GM21786 (cell line): ENCODE measurements around the gene ATG9A.
"Not testable (repeated sequence)": the region's sequence is repeated elsewhere in the genome, so short reads cannot be mapped to it uniquely, and the experiment has no call there.

Experiments used
- ATAC-seq: cut with Tn5 transposase; IDR thresholded peaks from one replicate; pipeline ENCODE4 v1.9.1; 2021; ENCODE audit not compliant: unreplicated experiment

The ATG9A gene

DNA sequence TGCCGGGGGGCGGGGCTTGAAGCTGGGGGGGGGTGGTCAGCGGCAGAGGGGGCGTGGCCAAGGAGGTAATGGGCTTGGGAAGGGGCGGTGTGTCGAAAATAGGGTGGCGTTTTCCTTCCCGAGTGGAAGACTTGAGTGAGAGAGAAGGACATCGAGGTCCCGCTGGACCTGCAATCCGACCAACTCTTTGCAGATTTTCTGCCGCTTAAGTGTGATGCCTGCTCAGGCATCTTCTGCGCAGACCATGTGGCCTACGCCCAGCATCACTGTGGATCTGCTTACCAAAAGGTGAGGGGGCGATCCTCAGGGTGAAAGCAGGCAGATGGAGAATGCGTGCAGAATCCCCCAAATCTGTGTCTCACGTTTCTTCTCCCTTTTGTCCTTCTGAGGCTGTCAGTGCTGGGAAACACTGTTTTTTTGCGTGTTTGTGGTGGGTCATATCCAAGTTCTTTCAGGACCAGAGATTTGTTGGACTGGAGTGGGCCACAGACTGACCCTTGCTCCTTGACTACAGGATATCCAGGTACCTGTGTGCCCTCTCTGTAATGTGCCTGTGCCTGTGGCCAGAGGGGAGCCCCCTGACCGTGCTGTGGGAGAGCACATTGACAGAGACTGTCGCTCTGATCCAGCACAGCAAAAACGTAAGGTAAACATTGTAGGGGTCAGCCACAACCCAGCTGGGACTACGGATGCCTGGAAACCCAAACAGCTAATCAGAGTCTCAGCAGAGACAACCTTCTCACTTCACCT lies 22.1 kb downstream of the ATG9A start:
- no peak for ATAC-seq

DNA sequence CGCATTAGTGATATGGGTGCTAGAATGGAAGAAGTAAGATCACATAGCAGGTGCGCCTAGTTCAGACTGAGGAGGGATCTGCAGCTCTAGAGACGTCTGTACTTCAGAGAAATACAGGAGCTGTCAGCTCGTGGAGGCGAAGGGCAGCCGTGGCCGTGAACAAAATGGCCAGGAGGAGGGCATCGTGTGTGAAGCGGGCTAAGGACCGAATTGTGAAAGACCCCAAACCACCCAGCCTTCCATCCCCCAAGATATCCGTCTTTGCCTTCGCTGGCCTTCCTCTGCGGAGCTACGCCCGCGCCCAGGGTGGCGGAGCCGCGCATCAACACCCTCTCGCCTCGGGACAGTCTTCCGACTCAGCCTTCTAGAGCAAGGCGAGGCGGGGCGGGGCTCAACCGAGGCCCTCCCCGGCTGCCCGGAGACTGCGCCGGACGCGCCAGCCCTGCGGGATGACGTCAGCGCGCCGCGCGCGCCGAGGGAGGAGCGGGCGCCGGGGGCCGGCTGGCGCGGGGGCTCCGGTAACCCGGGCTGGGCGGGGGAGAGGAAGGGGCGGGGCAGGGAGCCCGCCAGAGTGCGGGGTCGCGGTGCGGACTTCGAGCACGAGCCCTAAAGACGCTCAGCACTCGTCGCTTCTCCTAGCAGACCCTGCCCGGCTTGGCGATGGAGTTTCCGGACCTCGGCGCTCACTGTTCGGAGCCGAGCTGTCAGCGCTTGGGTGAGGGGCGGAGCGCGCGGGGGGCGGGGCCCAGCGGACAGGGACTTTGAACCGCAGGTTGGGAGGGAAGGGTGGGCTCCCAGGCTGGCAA lies 22.9 kb downstream of the ATG9A start, which contains the start of gene ZFAND2B:
Gene ZFAND2B (plus strand): TSS at position 455 of the 806 bp plus-strand sequence. CDS start 206 bp downstream, at position 661.
- ATAC-seq: peak; percentile 98

DNA sequence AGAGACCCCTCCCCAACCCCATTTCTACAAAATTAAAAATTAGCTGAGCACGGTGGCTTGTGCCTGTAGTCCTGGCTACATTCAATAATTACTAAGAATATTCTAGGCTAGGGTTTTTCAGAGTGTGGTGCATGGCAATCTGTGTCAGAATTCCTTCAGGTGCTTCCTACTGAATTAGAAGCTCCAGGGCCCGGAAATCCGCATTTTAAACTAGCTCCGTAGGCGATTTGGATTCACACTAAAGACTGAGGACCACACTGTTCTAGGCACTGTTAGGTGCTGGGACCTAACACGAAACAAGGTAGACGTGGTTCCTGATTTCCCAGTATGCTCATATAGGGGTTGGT lies 23.5 kb downstream of the ATG9A start:
- ATAC-seq: no peak

GRCh38 chr2:219205165-219205538 lies 24.3 kb downstream of the ATG9A start:
- ATAC-seq: no peak

DNA sequence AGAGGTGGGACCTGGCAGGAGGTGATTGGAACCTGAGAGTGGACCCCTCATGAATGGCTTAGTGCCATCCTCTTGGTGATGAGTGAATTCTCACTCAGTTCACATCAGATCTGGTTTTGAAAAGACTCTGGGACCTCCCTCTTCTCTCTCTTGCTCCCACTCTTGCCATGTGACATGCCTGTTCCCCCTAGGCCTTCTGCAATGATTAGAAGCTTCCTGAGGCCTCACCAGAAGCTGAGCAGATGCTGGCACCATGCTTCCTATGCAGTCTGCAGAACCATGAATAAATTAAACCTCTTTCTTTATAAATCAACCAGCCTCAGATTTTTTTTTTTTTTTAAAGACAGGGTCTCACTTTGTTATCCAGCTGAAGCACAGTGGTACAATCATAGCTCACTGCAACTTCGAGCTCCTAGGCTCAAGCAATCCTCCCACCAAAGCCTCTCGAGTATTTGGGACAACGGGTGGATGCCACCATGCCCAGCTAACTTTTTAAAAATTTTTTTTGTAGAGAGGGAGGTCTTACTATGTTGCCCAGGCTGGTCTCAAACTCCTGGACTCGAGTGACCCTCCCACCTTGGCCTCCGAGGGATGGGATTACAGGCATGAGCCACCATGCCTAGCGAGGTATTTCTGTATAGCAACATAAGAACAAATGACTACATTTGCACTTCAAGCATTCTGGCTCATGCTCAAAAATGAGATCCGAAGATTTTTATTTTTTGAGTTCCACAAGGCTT lies 24.8 kb downstream of the ATG9A start:
- no peak for ATAC-seq

GRCh38 chr2:219201331-219201730 lies 28.1 kb downstream of the ATG9A start:
- ATAC-seq: not testable (repeated sequence)

DNA sequence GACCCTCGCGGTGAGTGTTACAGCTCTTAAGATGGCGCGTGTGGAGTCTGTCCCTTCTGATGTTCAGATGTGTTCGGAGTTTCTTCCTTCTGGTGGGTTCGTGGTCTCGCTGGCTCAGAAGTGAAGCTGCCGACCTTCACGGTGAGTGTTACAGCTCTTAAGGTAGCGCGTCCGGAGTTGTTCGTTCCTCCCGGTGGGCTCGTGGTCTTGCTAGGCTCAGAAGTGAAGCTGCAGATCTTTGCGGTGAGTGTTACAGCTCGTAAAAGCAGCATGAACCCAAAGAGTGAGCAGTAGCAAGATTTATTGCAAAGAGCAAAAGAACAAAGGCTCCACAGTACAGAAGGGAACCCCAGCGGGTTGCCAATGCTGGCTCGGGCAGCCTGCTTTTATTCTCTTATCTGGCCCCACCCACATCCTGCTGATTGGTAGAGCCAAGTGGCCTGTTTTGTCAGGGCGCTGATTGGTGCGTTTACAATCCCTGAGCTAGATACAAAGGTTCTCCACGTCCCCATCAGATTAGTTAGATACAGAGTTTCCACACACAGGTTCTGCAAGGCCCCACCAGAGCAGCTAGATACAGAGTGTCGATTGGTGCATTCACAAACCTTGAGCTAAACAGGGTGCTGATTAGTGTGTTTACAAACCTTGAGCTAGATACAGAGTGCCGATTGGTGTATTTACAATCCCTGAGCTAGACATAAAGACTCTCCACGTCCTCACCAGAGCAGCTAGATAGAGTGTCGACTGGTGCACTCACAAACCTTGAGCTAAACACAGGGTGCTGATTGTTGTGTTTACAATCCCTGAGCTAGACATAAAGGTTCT lies 28.7 kb downstream of the ATG9A start:
- not testable (repeated sequence) for ATAC-seq

DNA sequence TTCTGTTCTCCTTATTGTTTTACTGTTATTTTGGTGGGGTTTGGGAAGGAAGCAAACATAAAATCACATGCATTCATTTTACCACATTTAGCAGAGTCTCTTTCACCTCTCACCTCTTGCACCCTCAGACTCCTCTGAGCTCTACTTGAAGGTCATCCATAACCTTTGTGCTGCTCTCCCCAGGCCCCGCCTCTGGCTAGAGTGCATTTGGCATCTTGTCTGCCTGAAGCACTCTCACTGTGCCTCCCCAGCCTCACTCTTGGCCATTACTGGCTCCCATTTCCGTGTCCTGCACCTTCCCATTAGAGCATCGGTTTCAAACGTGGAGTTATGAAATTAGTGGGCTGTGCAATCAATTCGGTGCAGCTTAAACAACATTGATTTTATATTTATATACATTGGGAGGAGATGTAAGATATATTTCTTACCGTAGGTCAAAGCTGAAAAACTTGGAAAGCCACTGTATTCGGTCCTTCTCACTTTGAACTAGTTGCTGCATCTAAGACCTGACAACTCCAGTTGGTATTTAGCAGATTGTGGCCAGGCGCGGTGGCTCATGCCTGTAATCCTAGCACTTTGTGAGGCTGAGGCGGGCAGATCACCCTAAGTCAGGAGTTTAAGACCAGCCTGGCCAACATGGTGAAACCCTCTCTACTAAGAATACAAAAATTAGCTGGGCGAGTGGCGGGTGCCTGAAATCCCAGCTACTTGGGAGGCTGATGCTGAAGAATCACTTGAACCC lies 29.8 kb downstream of the ATG9A start:
- no peak for ATAC-seq

- ATAC-seq: no peak
Measured at GRCh38 chr2:219198974-219199373, 30.5 kb downstream of the ATG9A start.

DNA sequence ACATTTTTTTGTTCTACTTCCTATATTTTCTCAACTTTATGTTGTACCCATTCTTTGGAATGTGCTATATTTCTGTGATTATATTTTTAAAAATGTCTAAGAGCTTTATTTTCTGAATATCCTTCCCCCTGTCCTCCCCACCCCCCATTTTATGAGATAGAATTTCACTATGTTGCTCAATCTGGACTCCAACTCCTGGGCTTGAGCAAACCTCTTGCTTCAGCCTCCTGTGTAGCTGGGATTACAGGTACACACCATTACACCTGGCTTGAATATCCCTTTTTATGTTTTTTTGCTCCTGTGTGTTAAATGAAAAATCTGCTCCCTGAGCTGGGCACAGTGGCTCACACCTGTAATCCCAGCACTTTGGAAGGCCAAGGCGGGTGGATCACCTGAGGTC lies 32.0 kb downstream of the ATG9A start:
- no peak for ATAC-seq

DNA sequence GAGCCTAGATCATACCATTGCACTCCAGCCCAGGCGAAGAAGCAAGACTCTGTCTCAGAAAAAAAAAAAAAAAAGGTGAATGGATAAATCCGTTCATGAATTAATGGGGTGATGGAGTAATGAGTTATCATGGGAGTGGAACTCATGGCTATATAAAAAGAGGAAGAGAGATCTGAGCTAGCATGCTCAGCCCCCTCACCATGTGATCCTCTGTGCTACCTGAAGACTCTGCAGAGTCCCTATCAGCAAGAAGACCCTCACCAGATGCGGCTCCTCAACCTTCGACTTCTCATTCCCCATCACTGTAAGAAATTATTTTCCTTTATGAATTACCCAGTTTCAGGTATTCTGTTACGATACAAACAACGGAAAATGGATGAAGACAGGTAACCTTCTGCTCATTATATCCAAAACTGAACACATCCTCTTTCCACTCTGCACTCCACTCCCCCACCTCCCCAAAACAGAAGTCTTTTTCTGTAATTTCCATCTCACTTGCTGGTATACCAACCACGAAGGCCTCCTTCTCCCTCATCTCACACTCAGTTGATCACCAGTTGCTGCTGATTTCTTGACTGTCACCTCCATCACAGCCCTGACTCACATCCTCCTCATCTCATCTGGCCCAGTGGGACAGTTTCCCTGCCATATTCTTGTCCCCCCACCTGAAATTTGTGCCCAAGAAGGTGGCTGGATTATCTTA lies 42.5 kb downstream of the ATG9A start:
- no peak for ATAC-seq

GRCh38 chr2:219184121-219184520 lies 45.3 kb downstream of the ATG9A start:
- ATAC-seq: no peak

- no peak for ATAC-seq
Measured at GRCh38 chr2:219183151-219183772, 46.2 kb downstream of the ATG9A start.

- no peak for ATAC-seq
Measured at GRCh38 chr2:219182331-219183150, 46.9 kb downstream of the ATG9A start.

GRCh38 chr2:219181531-219181930 lies 47.9 kb downstream of the ATG9A start:
- no peak for ATAC-seq

- ATAC-seq: no peak
Measured at GRCh38 chr2:219180961-219181360, 48.5 kb downstream of the ATG9A start.

DNA sequence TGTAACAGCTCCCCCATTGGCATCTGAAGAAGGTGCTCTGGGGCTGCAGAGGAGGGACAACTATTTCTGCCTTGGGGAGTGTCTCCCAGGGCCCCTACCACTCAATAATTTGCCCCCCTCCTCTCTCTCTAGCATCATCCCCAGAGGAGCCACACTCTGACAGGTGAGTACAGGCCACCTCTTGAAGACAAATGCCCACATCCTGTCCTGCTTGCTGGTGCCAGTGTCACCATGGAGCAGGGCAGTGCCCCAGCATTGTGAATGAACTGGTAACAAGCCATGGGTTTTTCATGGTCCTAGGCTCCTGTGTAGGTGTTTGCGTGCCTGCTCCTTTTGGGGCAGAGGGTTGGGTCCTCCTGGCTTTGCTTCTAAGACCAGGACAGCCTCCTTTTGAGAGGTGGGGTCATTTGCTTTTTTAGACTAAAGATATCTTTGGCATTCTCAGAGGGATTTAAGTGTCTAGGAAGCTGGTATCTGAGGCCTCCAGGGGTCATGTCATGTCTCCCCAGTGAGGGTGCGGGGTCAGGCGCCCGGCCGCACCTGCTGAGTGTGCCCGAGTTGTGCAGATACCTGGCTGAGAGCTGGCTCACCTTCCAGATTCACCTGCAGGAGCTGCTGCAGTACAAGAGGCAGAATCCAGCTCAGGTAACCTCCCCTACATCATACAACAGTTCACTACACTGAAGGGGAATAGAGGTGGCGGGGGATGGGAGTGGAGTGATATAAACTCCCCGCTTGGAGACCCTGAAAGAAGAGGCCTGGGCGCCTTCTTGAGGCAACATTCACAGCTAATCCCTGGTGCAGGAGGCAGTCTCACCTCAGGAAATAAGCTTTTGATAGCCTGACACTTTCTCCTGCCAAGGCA lies 49.6 kb downstream of the ATG9A start:
- ATAC-seq: no peak
